Keratinocyte (primary cell): ENCODE data around the gene SOHLH1.

Experiments
- CTCF ChIP-seq, 3 experiments: IDR thresholded peaks in 1 of 3; conservative IDR thresholded peaks in 1 of 3; optimal IDR thresholded peaks in 1 of 3; 2 replicates in 2 of 3; 3 replicates in 1 of 3; pipeline versions ENCODE3 to v1.5.1; 2011; ENCODE audit warnings: low read length in 3 of 3, mild to moderate bottlenecking in 3 of 3, moderate library complexity in 2 of 3, control low read depth in 1 of 3, inconsistent platforms in 1 of 3; ENCODE audit not compliant: insufficient read depth in 2 of 3; ENCODE audit errors: extremely low read depth in 1 of 3
- EZH2 ChIP-seq: IDR thresholded peaks from one replicate; pipeline ENCODE4 v1.6.1; 2012; ENCODE audit warnings: inconsistent platforms, mild to moderate bottlenecking, low read length, moderate library complexity

DNA sequence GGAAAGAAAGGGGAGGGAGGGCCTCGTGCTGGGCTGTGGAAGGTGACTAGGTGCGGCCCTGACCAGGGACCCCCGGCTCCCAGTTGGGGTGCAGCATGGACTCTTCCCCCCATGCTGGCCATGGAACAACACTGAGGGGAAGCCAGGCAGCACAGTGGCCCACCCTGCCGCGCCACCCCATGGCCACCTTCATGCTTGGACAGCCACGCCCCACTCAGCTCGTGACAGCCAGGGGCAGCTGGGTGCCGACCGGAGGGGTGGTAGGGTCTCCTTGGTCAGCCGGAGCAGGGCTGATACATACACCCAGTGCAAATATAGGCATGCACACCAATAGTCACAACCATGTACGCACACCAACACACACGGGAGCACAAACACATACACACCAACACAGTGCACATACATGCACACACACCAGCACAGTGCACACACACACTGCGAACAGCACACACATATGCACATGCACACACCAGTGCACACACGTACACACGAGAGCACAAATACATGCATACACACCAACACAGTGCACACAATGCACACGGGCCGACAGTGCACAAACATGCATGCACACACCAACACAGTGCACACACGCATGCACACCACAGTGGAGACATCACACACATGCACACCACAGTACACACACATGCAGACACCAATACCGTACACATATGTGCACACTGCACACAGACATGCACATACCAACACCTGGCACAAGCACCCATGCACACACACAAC, 8.3 kb downstream of the SOHLH1 start:
- TF ChIP-seq CTCF (optimal IDR thresholded peaks at IDR 0.05 in 1 of 3, IDR thresholded peaks at IDR 0.05 in 1 of 3, conservative IDR thresholded peaks at IDR 0.05 in 1 of 3; ENCODE audit: extremely low read depth in 1 of 3, insufficient read depth in 2 of 3, low read length in 3 of 3) (no peak), EZH2 (no peak)
